HCT116 (cell line): ENCODE results near the gene RPL28. TPM values are rescaled to one million over a fixed set of nuclear protein-coding genes. Genes with fewer than 3 reads are reported as not detected.

Source experiments
- ATAC-seq: fragments of 200-7000 bp; cut with Tn5 transposase; 2 replicates; pipeline ENCODE4 v1.9.1; 2020; ENCODE audit warnings: mild to moderate bottlenecking, moderate library complexity
- BruUV-seq: library from RNA; stranded (reverse); fragments of 400-500 nt; replicated peaks from 2 replicates; lab custom pipeline; 2021; lab: Mats Ljungman, UMichigan
- CTCF ChIA-PET: fragments of 300-600 bp; sonication (Branson Sonifier 250); formaldehyde crosslinking; loops from one replicate; lab custom pipeline; 2021; ENCODE audit warnings: antibody characterized with exemption; lab: Charles Lee
- POLR2A ChIA-PET: fragments of 300-600, 350-600 bp; sonication (Branson Sonifier 250); formaldehyde crosslinking; loops from one replicate; lab custom pipeline; 2021; ENCODE audit warnings: antibody characterized with exemption; lab: Charles Lee
- RAD21 ChIA-PET, 2 experiments: fragments of 300-600 bp; sonication (Branson Sonifier 250); formaldehyde crosslinking; loops; one replicate each; lab custom pipeline; 2023; ENCODE audit warnings: low total read pairs in 2 of 2; ENCODE audit not compliant: uncharacterized antibody in 2 of 2, unreplicated experiment in 2 of 2, low non-redundant PET in 1 of 2; lab: Charles Lee
- DNase-seq: peaks from one replicate; pipeline ENCODE4 v3.0.0-alpha.2; 2010; ENCODE audit warnings: low read depth, low spot score
- H2AFZ ChIP-seq: fragments of 200-600 bp; shearing (Covaris generic), sonication (generic); 2 replicates; pipeline ENCODE4 v1.6.1; 2017; ENCODE audit warnings: low read depth, mixed run types, mixed read lengths, antibody characterized with exemption, low read length; ENCODE audit not compliant: poor library complexity, severe bottlenecking
- H3K27ac ChIP-seq: 2 replicates; pipeline ENCODE4 v1.5.1; 2012; ENCODE audit warnings: low read depth, low read length
- H3K27me3 ChIP-seq: fragments of 200-600 bp; sonication (generic); 2 replicates; pipeline ENCODE4 v1.6.1; 2016; ENCODE audit warnings: mixed run types, low read length, mixed read lengths; ENCODE audit not compliant: insufficient read depth
- H3K36me3 ChIP-seq, 2 experiments: fragments of 200-500 bp in 1 of 2; fragments of 200-600 bp in 1 of 2; sonication (Bioruptor generic) in 1 of 2; sonication (generic) in 1 of 2; 2 replicates each; pipeline versions ENCODE4 v1.5.1 to v1.6.1; 2014 to 2016; ENCODE audit warnings: low read length in 2 of 2, inconsistent platforms in 1 of 2, mixed read lengths in 1 of 2, mixed run types in 1 of 2; ENCODE audit not compliant: insufficient read depth in 2 of 2, control insufficient read depth in 1 of 2
- H3K4me1 ChIP-seq, 2 experiments: fragments of 200-600 bp in 1 of 2; sonication (generic) in 1 of 2; 2 replicates each; pipeline versions ENCODE4 v1.5.1 to v1.6.1; 2012 to 2017; ENCODE audit warnings: low read length in 2 of 2, inconsistent platforms in 1 of 2, mild to moderate bottlenecking in 1 of 2, mixed read lengths in 1 of 2, mixed run types in 1 of 2, moderate library complexity in 1 of 2; ENCODE audit not compliant: insufficient read depth in 2 of 2, control insufficient read depth in 1 of 2
- H3K4me2 ChIP-seq: fragments of 200-600 bp; sonication (generic); 2 replicates; pipeline ENCODE4 v1.6.1; 2017; ENCODE audit warnings: mixed run types, low read length, mixed read lengths
- H3K4me3 ChIP-seq, 2 experiments: fragments of 200-600 bp in 1 of 2; sonication (generic) in 1 of 2; replicated peaks in 1 of 2; 2 replicates each; pipeline ENCODE4 v1.5.1; 2011 to 2016; ENCODE audit warnings: low read length in 2 of 2, control low read depth in 1 of 2, low read depth in 1 of 2, mild to moderate bottlenecking in 1 of 2, mixed read lengths in 1 of 2, mixed run types in 1 of 2
- H3K79me2 ChIP-seq: fragments of 200-600 bp; sonication (generic); 2 replicates; pipeline ENCODE4 v1.6.1; 2017; ENCODE audit warnings: mild to moderate bottlenecking, mixed run types, low read length, moderate library complexity, mixed read lengths; ENCODE audit not compliant: insufficient read depth
- H3K9ac ChIP-seq: fragments of 200-600 bp; sonication (generic); 2 replicates; pipeline ENCODE4 v1.6.1; 2016; ENCODE audit warnings: low read length, mixed read lengths
- H3K9me2 ChIP-seq: fragments of 200-600 bp; sonication (generic), shearing (Covaris generic); 2 replicates; pipeline ENCODE4 v1.6.1; 2017; ENCODE audit warnings: mixed run types, mild to moderate bottlenecking, moderate library complexity; ENCODE audit not compliant: insufficient read depth
- H3K9me3 ChIP-seq, 2 experiments: fragments of 200-500 bp in 1 of 2; fragments of 200-600 bp in 1 of 2; sonication (Bioruptor generic) in 1 of 2; sonication (generic) in 1 of 2; 2 replicates each; pipeline ENCODE4 v1.6.1; 2014 to 2017; ENCODE audit warnings: low read length in 2 of 2, mixed read lengths in 2 of 2, inconsistent platforms in 1 of 2, low read depth in 1 of 2, mild to moderate bottlenecking in 1 of 2, mixed run types in 1 of 2, moderate library complexity in 1 of 2; ENCODE audit not compliant: control insufficient read depth in 1 of 2, insufficient read depth in 1 of 2
- H4K20me1 ChIP-seq: fragments of 200-600 bp; sonication (generic), shearing (Covaris generic); 2 replicates; pipeline ENCODE4 v1.6.1; 2017; ENCODE audit warnings: mixed run types, mild to moderate bottlenecking, moderate library complexity; ENCODE audit not compliant: insufficient read depth
- ATF3 ChIP-seq: IDR thresholded peaks from 2 replicates; pipeline ENCODE4 v1.6.1; 2012
- CBX3 ChIP-seq: IDR thresholded peaks from 2 replicates; pipeline ENCODE4 v1.6.1; 2012; ENCODE audit warnings: low read depth
- CEBPB ChIP-seq: IDR thresholded peaks from 2 replicates; pipeline ENCODE4 v1.6.1; 2012; ENCODE audit warnings: low read depth
- EGR1 ChIP-seq: IDR thresholded peaks from 2 replicates; pipeline ENCODE4 v1.6.1; 2012; ENCODE audit warnings: low read depth
- ELF1 ChIP-seq: IDR thresholded peaks from 2 replicates; pipeline ENCODE4 v1.6.1; 2012; ENCODE audit warnings: low read depth, borderline replicate concordance
- EZH2phosphoT487 ChIP-seq: fragments of 200-600 bp; IDR thresholded peaks from 2 replicates; pipeline ENCODE4 v1.6.1; 2018; ENCODE audit warnings: antibody characterized with exemption, borderline replicate concordance
- FOSL1 ChIP-seq: IDR thresholded peaks from 2 replicates; pipeline ENCODE4 v1.6.1; 2012; ENCODE audit warnings: low read depth
- JUND ChIP-seq: IDR thresholded peaks from 2 replicates; pipeline ENCODE4 v1.6.1; 2012
- POLR2A ChIP-seq: IDR thresholded peaks from 2 replicates; pipeline ENCODE4 v1.7.0; 2011; ENCODE audit warnings: borderline replicate concordance; ENCODE audit not compliant: insufficient read depth, insufficient read length; ENCODE audit errors: extremely low read depth
- SIN3A ChIP-seq: IDR thresholded peaks from 2 replicates; pipeline ENCODE4 v1.6.1; 2012; ENCODE audit warnings: low read depth
- SP1 ChIP-seq: IDR thresholded peaks from 2 replicates; pipeline ENCODE4 v1.6.1; 2012; ENCODE audit warnings: low read depth
- ZFX ChIP-seq: fragments of 450-650 bp; IDR thresholded peaks from 2 replicates; pipeline ENCODE4 v1.6.1; 2017
- ZNF274 ChIP-seq: fragments of 200-500 bp; sonication (Bioruptor generic); IDR thresholded peaks from 2 replicates; pipeline ENCODE4 v1.6.1; 2014; ENCODE audit warnings: mild to moderate bottlenecking, low read depth, low read length, inconsistent platforms
- intact Hi-C: fragments of 100-400 bp; cut with micrococcal nuclease; formaldehyde crosslinking; loops from 2 replicates; pipeline ENCODE4 v1.10.0; 2022
- total RNA-seq: library from RNA; stranded (reverse); gene quantifications from one replicate; pipeline ENCODE4 v1.2.1, GENCODE V29; 2021; ENCODE audit not compliant: unreplicated experiment
- TF ChIP-seq, protein P1 (sequence below): IDR thresholded peaks from 2 replicates; pipeline ENCODE4 v1.6.1; 2011; ENCODE audit warnings: mild to moderate bottlenecking, low read length, moderate library complexity; ENCODE audit not compliant: insufficient replicate concordance; ENCODE audit errors: extremely low read depth

Gene RPL28
- total RNA-seq, 1 experiment from 2014 or later, result 3,050 TPM

- H3K4me1 ChIP-seq, result peaks cover 10 to 34% of the 10 kb centered on the region in 2 experiments; a peak in 3 of 4 replicates
- H3K9me3 ChIP-seq, result no peaks in the 10 kb centered on the region
- H3K79me2 ChIP-seq, result peaks cover 9% of the 10 kb centered on the region; the same call in 1 of the 2 replicates
- no peaks in the 10 kb centered on the region for H4K20me1 ChIP-seq
- DNase-seq (no peak), ATAC-seq (no peak)
- H3K4me3 ChIP-seq, result no peak overlapping the region
- H2AFZ ChIP-seq, result no peak overlapping the region
- H3K27me3 ChIP-seq, result no peaks in the 10 kb centered on the region
- peaks cover 4 to 5% of the 10 kb centered on the region in 2 experiments; a peak in 3 of 4 replicates for H3K36me3 ChIP-seq
- no TSS peak for BruUV-seq
- TF ChIP-seq ATF3, result no peak
- no peak for TF ChIP-seq SP1
- no peak for TF ChIP-seq EGR1
- TF ChIP-seq ELF1, result no peak
- TF ChIP-seq CBX3, result no peak
- no peak for TF ChIP-seq ZNF274
- TF ChIP-seq JUND, result no peak
- no peak overlapping the region; the same call in 1 of the 2 replicates for H3K27ac ChIP-seq
- CTCF ChIA-PET, result no interaction called here
- H3K4me2 ChIP-seq, result no peak overlapping the region
- no peaks in the 10 kb centered on the region for H3K9me2 ChIP-seq
- intact Hi-C loops, result no loop called here
- POLR2A ChIA-PET, result no interaction called here
- RAD21 ChIA-PET, result no interaction called here
- no peak overlapping the region for H3K9ac ChIP-seq
Observed at GRCh38 chr19:55344444-55344843, 41.3 kb upstream of the RPL28 start.

- no peaks in the 10 kb centered on the region for H3K9me3 ChIP-seq
- H3K36me3 ChIP-seq, result peaks cover 4 to 5% of the 10 kb centered on the region in 2 experiments; a peak in 3 of 4 replicates
- no peak for DNase-seq
- CTCF ChIA-PET, result interaction anchor here (1.2 kb wide), 1 partner anchor 44 kb away, joined by 3 read pairs; no protein-coding TSS in a partner anchor
- no peak for ATAC-seq
- no peak for TF ChIP-seq EGR1
- no peak for TF ChIP-seq CEBPB
- no peak for TF ChIP-seq FOSL1
- TF ChIP-seq CBX3, result no peak
- no peak for TF ChIP-seq ZFX
- no peak for TF ChIP-seq POLR2A
- no peak for TF ChIP-seq SIN3A
- TF ChIP-seq SP1, result no peak
- no peak for TF ChIP-seq JUND
- no peak for TF ChIP-seq EZH2phosphoT487
- TF ChIP-seq, protein P1, sequence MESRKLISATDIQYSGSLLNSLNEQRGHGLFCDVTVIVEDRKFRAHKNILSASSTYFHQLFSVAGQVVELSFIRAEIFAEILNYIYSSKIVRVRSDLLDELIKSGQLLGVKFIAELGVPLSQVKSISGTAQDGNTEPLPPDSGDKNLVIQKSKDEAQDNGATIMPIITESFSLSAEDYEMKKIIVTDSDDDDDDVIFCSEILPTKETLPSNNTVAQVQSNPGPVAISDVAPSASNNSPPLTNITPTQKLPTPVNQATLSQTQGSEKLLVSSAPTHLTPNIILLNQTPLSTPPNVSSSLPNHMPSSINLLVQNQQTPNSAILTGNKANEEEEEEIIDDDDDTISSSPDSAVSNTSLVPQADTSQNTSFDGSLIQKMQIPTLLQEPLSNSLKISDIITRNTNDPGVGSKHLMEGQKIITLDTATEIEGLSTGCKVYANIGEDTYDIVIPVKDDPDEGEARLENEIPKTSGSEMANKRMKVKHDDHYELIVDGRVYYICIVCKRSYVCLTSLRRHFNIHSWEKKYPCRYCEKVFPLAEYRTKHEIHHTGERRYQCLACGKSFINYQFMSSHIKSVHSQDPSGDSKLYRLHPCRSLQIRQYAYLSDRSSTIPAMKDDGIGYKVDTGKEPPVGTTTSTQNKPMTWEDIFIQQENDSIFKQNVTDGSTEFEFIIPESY, result no peak
- no peaks in the 10 kb centered on the region for H3K9me2 ChIP-seq
- H3K4me1 ChIP-seq, result peaks cover 10 to 31% of the 10 kb centered on the region in 2 experiments; a peak in 3 of 4 replicates
- no peak overlapping the region for H3K4me3 ChIP-seq
- BruUV-seq, result no TSS peak
- RAD21 ChIA-PET, result no interaction called here
- POLR2A ChIA-PET, result no interaction called here
- intact Hi-C loops, result no loop called here
- H4K20me1 ChIP-seq, result no peaks in the 10 kb centered on the region
- H3K9ac ChIP-seq, result no peak overlapping the region
- H3K27ac ChIP-seq, result peak overlapping the region; percentile 31; the same call in 1 of the 2 replicates
- H2AFZ ChIP-seq, result no peak overlapping the region
- no peaks in the 10 kb centered on the region for H3K27me3 ChIP-seq
- peak overlapping the region; percentile 17; the same call in 1 of the 2 replicates for H3K4me2 ChIP-seq
- H3K79me2 ChIP-seq, result peaks cover 6% of the 10 kb centered on the region; the same call in 1 of the 2 replicates
Observed at GRCh38 chr19:55345101-55345817, 40.5 kb upstream of the RPL28 start.
